HepG2 (cell line): ENCODE data around the gene PRR23E. TPM values are rescaled to one million over a fixed set of nuclear protein-coding genes. Genes with fewer than 3 reads are reported as not detected.

ENCODE experiments used
- ATAC-seq: fragments of 200-7000 bp; cut with Tn5 transposase; 3 replicates; pipeline ENCODE4 v1.9.1; 2020; ENCODE audit warnings: mild to moderate bottlenecking, moderate library complexity
- BruUV-seq: library from RNA; stranded (reverse); fragments of 400-500 nt; replicated peaks from 2 replicates; lab custom pipeline; 2021; lab: Mats Ljungman, UMichigan
- CTCF ChIA-PET: fragments of 300-600 bp; formaldehyde crosslinking; extraction: SDS; loops from one replicate; lab custom pipeline; 2021; ENCODE audit warnings: low total read pairs, inconsistent platforms, low intra/inter-chr PET ratio; lab: Yijun Ruan, JAX
- POLR2A ChIA-PET: fragments of 350-600 bp; sonication (Branson Sonifier 250); formaldehyde crosslinking; loops from one replicate; lab custom pipeline; 2020; ENCODE audit warnings: antibody characterized with exemption, inconsistent platforms; lab: Yijun Ruan, JAX
- DNase-seq: peaks from one replicate; pipeline ENCODE4 v3.0.0-alpha.2; 2015; ENCODE audit warnings: low spot score
- FAIRE-seq: peaks from 3 replicates; lab custom pipeline; 2011; peaks lifted over from hg19 to GRCh38; lab: Jason Lieb, UNC
- H2AFZ ChIP-seq: one replicate; pipeline ENCODE4 v1.6.1; 2011; ENCODE audit warnings: low read length, inconsistent platforms
- H3K27ac ChIP-seq: fragments of 300-600 bp; 3 replicates; pipeline ENCODE4 v1.8.0; 2011; ENCODE audit warnings: mixed run types, mild to moderate bottlenecking, mixed read lengths, low read length, inconsistent platforms; ENCODE audit not compliant: insufficient read depth; ENCODE audit errors: extremely low read length
- H3K27me3 ChIP-seq, 2 experiments: fragments of 200-600 bp in 1 of 2; 2 replicates in 1 of 2; 3 replicates in 1 of 2; pipeline versions ENCODE4 v1.6.0 to v1.8.0; 2011; ENCODE audit warnings: low read length in 2 of 2, mild to moderate bottlenecking in 2 of 2, moderate library complexity in 2 of 2, inconsistent platforms in 1 of 2; ENCODE audit not compliant: insufficient read depth in 2 of 2, control insufficient read depth in 1 of 2
- H3K36me3 ChIP-seq, 2 experiments: fragments of 200-600 bp in 1 of 2; replicated peaks in 1 of 2; 2 replicates in 1 of 2; 3 replicates in 1 of 2; pipeline versions ENCODE4 v1.5.1 to v1.8.0; 2011; ENCODE audit warnings: low read length in 2 of 2, inconsistent platforms in 1 of 2; ENCODE audit not compliant: insufficient read depth in 2 of 2, control insufficient read depth in 1 of 2
- H3K4me1 ChIP-seq: 2 replicates; pipeline ENCODE4 v1.5.1; 2012; ENCODE audit warnings: low read length, inconsistent platforms; ENCODE audit not compliant: insufficient read depth
- H3K4me2 ChIP-seq: 2 replicates; pipeline ENCODE4 v1.6.0; 2011; ENCODE audit warnings: low read depth, low read length, inconsistent platforms
- H3K4me3 ChIP-seq, 3 experiments: fragments of 200-600 bp in 1 of 3; sonication (generic), shearing (Covaris generic) in 1 of 3; replicated peaks in 1 of 3; 2 replicates each; pipeline ENCODE4 v1.5.1; 2011 to 2016; ENCODE audit warnings: low read length in 3 of 3, inconsistent platforms in 2 of 3, low read depth in 2 of 3, mild to moderate bottlenecking in 2 of 3, control low read depth in 1 of 3, mixed read lengths in 1 of 3; ENCODE audit not compliant: insufficient read depth in 1 of 3
- H3K79me2 ChIP-seq: one replicate; pipeline ENCODE4 v1.6.1; 2011; ENCODE audit warnings: low read length, inconsistent platforms; ENCODE audit not compliant: insufficient read depth
- H3K9ac ChIP-seq: 2 replicates; pipeline ENCODE4 v1.6.0; 2011; ENCODE audit warnings: mild to moderate bottlenecking, low read depth, low read length, inconsistent platforms; ENCODE audit not compliant: insufficient read depth
- H3K9me3 ChIP-seq: 2 replicates; pipeline ENCODE4 v1.5.1; 2012; ENCODE audit warnings: mild to moderate bottlenecking, low read length
- H4K20me1 ChIP-seq: 2 replicates; pipeline ENCODE4 v1.6.0; 2011; ENCODE audit warnings: inconsistent platforms, mild to moderate bottlenecking, low read length, moderate library complexity; ENCODE audit not compliant: insufficient read depth
- ATF5 ChIP-seq: sonication (generic); formaldehyde crosslinking; IDR thresholded peaks from 2 replicates; pipeline ENCODE4 v1.4.0; 2020; ENCODE audit warnings: mild to moderate bottlenecking, low read depth, missing genetic modification reagents
- E2F1 ChIP-seq: sonication (generic); formaldehyde crosslinking; IDR thresholded peaks from 2 replicates; pipeline ENCODE4 v1.5.0; 2020; ENCODE audit warnings: missing genetic modification reagents
- HMG20A ChIP-seq: IDR thresholded peaks from 2 replicates; pipeline ENCODE4 v1.6.1; 2016; ENCODE audit warnings: borderline replicate concordance
- NBN ChIP-seq: fragments of 450-650 bp; conservative IDR thresholded peaks from 2 replicates; pipeline ENCODE4 v1.6.1; 2017
- RBAK ChIP-seq: sonication (generic); formaldehyde crosslinking; IDR thresholded peaks from 2 replicates; pipeline ENCODE4 v1.5.1; 2020; ENCODE audit warnings: mild to moderate bottlenecking, missing genetic modification reagents
- REXO4 ChIP-seq: sonication (generic); formaldehyde crosslinking; IDR thresholded peaks from 2 replicates; pipeline ENCODE4 v1.8.0; 2022; ENCODE audit warnings: missing genetic modification reagents, mild to moderate bottlenecking, borderline replicate concordance
- ZBED4 ChIP-seq: sonication (generic); formaldehyde crosslinking; IDR thresholded peaks from 2 replicates; pipeline ENCODE4 v1.4.0; 2020; ENCODE audit warnings: missing genetic modification reagents, borderline replicate concordance
- ZNF280D ChIP-seq: sonication (generic); formaldehyde crosslinking; IDR thresholded peaks from 2 replicates; pipeline ENCODE4 v1.5.1; 2020; ENCODE audit warnings: mild to moderate bottlenecking, missing genetic modification reagents
- WGBS: methylation state at CpG from one replicate; pipeline ENCODE4 v1.1.6; 2017; ENCODE audit warnings: low lambda C conversion rate; 5-methylcytosine and 5-hydroxymethylcytosine counted together
- in situ Hi-C: cut with HindIII; loops from 2 replicates; pipeline ENCODE4 v1.10.0; 2017; ENCODE audit warnings: low pct_unique_long_range_greater_than_20kb; ENCODE audit not compliant: extremely low pct_ligation_motif_present
- intact Hi-C: fragments of 100-400 bp; cut with micrococcal nuclease; formaldehyde crosslinking; loops from one replicate; pipeline ENCODE4 v1.10.0; 2022; ENCODE audit not compliant: unreplicated experiment
- polyA plus RNA-seq, 8 experiments: library from polyadenylated mRNA; depleted of rRNA in 3 of 8; stranded (reverse) in 7 of 8; unstranded in 1 of 8; fragments of >200 nt; fragmentation: Illumina TruSeq in 4 of 8; extraction: Trizol in 4 of 8; gene quantifications; 2 replicates each; pipeline versions ENCODE4 v1.2.1 to v1.2.3, GENCODE V29; 2011 to 2016; ENCODE audit warnings: low read depth in 4 of 8, missing spikeins in 1 of 8, mixed read lengths in 1 of 8; ENCODE audit not compliant: insufficient read depth in 1 of 8
- total RNA-seq, 5 experiments: library from RNA; depleted of rRNA; stranded (reverse); fragments of >200 nt; fragmentation: Illumina TruSeq; extraction: Trizol; gene quantifications; 2 replicates each; pipeline ENCODE4 v1.2.3, GENCODE V29; 2016; ENCODE audit warnings: low read depth in 1 of 5

PRR23E gene
- total and polyA plus RNA-seq, 2 of the 13 experiments (the other 11 are each of a cell fraction or from before 2014, with no cell fraction given): not detected

GRCh38 chr3:127143172-127143571, 49.8 kb upstream of the PRR23E start:
- no peaks in the 10 kb centered on the region for H3K36me3 ChIP-seq
- intact Hi-C loops: no loop called here
- H2AFZ ChIP-seq: no peak overlapping the region
- H3K4me3 ChIP-seq: no peak overlapping the region
- no peaks in the 10 kb centered on the region for H3K9me3 ChIP-seq
- in situ Hi-C loops: no loop called here
- peaks cover 2 to 42% of the 10 kb centered on the region in 2 experiments for H3K27me3 ChIP-seq
- no peak overlapping the region for H3K9ac ChIP-seq
- H3K27ac ChIP-seq: no peak overlapping the region
- CTCF ChIA-PET: no interaction called here
- BruUV-seq: no TSS peak
- 0 out of 2 replicates have a peak, but pooled peaks cover 5% of the 10 kb centered on the region for H4K20me1 ChIP-seq
- 49% methylated on average over 2 of the region's 2 CpGs for WGBS
- FAIRE-seq (no peak), ATAC-seq (no peak), DNase-seq (no peak)
- POLR2A ChIA-PET: no interaction called here
- TF ChIP-seq RBAK (CRISPR knock-in tag) (peak; percentile 82), NBN (no peak)
- no peak overlapping the region for H3K4me2 ChIP-seq
- H3K4me1 ChIP-seq: no peaks in the 10 kb centered on the region
- H3K79me2 ChIP-seq: no peaks in the 10 kb centered on the region

GRCh38 chr3:127144631-127145030, 48.3 kb upstream of the PRR23E start:
- WGBS: 5% methylated on average over 6 of the region's 6 CpGs
- Histone ChIP-seq H3K4me1 (no peaks in the 10 kb centered on the region), H4K20me1 (0 out of 2 replicates have a peak, but pooled peaks cover 5% of the 10 kb centered on the region), H3K4me3 (no peak overlapping the region), H3K4me2 (no peak overlapping the region), H3K9me3 (no peaks in the 10 kb centered on the region), H3K9ac (no peak overlapping the region), H3K27me3 (peaks cover 0 to 38% of the 10 kb centered on the region in 2 experiments; a peak in 4 of 5 replicates), H3K79me2 (no peaks in the 10 kb centered on the region), H3K27ac (no peak overlapping the region), H3K36me3 (no peaks in the 10 kb centered on the region), H2AFZ (no peak overlapping the region)
- BruUV-seq: no TSS peak
- intact Hi-C loops: no loop called here
- CTCF ChIA-PET: no interaction called here
- POLR2A ChIA-PET: no interaction called here
- DNase-seq (no peak), FAIRE-seq (no peak), ATAC-seq (no peak)
- in situ Hi-C loops: no loop called here
- TF ChIP-seq ATF5 (no peak), ZNF280D (CRISPR knock-in tag) (no peak), E2F1 (CRISPR knock-in tag) (no peak), HMG20A (CRISPR knock-in tag) (no peak), REXO4 (no peak), ZBED4 (CRISPR knock-in tag) (no peak)
